GM10266 (cell line): Measurements from ENCODE around the gene FBXW7.

Source experiments
- DNase-seq: peaks from one replicate; pipeline ENCODE4 v3.0.0; 2012; ENCODE audit errors: extremely low spot score
- CTCF ChIP-seq: IDR thresholded peaks from 2 replicates; pipeline ENCODE4 v1.5.1; 2012; ENCODE audit warnings: mild to moderate bottlenecking, low read depth; ENCODE audit not compliant: control insufficient read depth, insufficient read depth; ENCODE audit errors: missing control alignments

Gene FBXW7

GRCh38 chr4:152385551-152385950 lies 150.3 kb downstream of the FBXW7 start:
- DNase-seq = no peak
- TF ChIP-seq CTCF = peak; percentile 43

- no peak for TF ChIP-seq CTCF
- DNase-seq = no peak
Observed at GRCh38 chr4:152382057-152382785, 153.7 kb downstream of the FBXW7 start.

GRCh38 chr4:152380919-152381318 lies 155.0 kb downstream of the FBXW7 start:
- TF ChIP-seq CTCF = no peak
- no peak for DNase-seq

GRCh38 chr4:152380185-152380584 lies 155.7 kb downstream of the FBXW7 start:
- TF ChIP-seq CTCF = no peak
- no peak for DNase-seq

GRCh38 chr4:152374606-152375285 lies 161.1 kb downstream of the FBXW7 start:
- TF ChIP-seq CTCF = no peak
- DNase-seq = no peak

GRCh38 chr4:152374153-152374552 lies 161.7 kb downstream of the FBXW7 start:
- DNase-seq = no peak
- no peak for TF ChIP-seq CTCF

- no peak for DNase-seq
- TF ChIP-seq CTCF = no peak
Observed at GRCh38 chr4:152372444-152372843, 163.4 kb downstream of the FBXW7 start.
